Stimulated activated CD8-positive, alpha-beta memory T cell treated with anti-CD3 and anti-CD28 coated beads, Interleukin-2, amount 100 ng/mL, for 48 hours (primary cell): ENCODE data around the gene RBM17.
A peak's percentile ranks its signal among the peaks of the same experiment; 100 is the strongest.
"Not testable (repeated sequence)": the region's sequence is repeated elsewhere in the genome, so short reads cannot be mapped to it uniquely, and the experiment has no call there.

Experiments used
- DNase-seq, 2 donors: peaks; one replicate each; pipeline ENCODE4 v3.0.0-alpha.2; 2020; ENCODE audit warnings: low read depth in 2 of 2

The RBM17 gene

GRCh38 chr10:6088721-6089333 is at the start of gene RBM17:
Gene RBM17, plus strand, starts transcription at chr10:6089034. Its CDS starts 8,032 bp downstream, at chr10:6097066.
- DNase-seq: peak; percentile 94 to 97

- DNase-seq: no peak
These were observed 49.1 kb upstream of the RBM17 start for GRCh38 chr10:6039711-6040110.

- no peak for DNase-seq
These were observed 48.6 kb upstream of the RBM17 start for GRCh38 chr10:6040205-6040604.

GRCh38 chr10:6043377-6043776 is 45.5 kb upstream of the RBM17 start:
- not testable (repeated sequence) for DNase-seq

- DNase-seq: no peak
These were observed 44.8 kb upstream of the RBM17 start for GRCh38 chr10:6044060-6044459.

GRCh38 chr10:6044751-6045313 is 44.0 kb upstream of the RBM17 start:
- no peak for DNase-seq

- no peak for DNase-seq
These were observed 43.5 kb upstream of the RBM17 start for GRCh38 chr10:6045314-6045848.

- no peak for DNase-seq
These were observed 42.7 kb upstream of the RBM17 start for GRCh38 chr10:6045878-6046772.

GRCh38 chr10:6046773-6047611 is 41.8 kb upstream of the RBM17 start:
- DNase-seq: no peak

- no peak for DNase-seq
These were observed 41.0 kb upstream of the RBM17 start for GRCh38 chr10:6047847-6048246.

GRCh38 chr10:6048281-6049030 is 40.4 kb upstream of the RBM17 start:
- no peak for DNase-seq

GRCh38 chr10:6049031-6049400 is 39.8 kb upstream of the RBM17 start:
- no peak for DNase-seq

- DNase-seq: peak; percentile 86 to 88
These were observed 37.9 kb upstream of the RBM17 start for GRCh38 chr10:6050801-6051445.

GRCh38 chr10:6052247-6053221 is 36.3 kb upstream of the RBM17 start:
- peak; percentile 63 to 76 for DNase-seq

- no peak for DNase-seq
These were observed 35.5 kb upstream of the RBM17 start for GRCh38 chr10:6053303-6053702.

- DNase-seq: no peak
These were observed 34.8 kb upstream of the RBM17 start for GRCh38 chr10:6053816-6054631.

- no peak for DNase-seq
These were observed 34.0 kb upstream of the RBM17 start for GRCh38 chr10:6054884-6055283.

- no peak for DNase-seq
These were observed 32.9 kb upstream of the RBM17 start for GRCh38 chr10:6055929-6056328.
